OCI-LY1 (cell line): ENCODE results near the gene NFAT5.
"Not testable (repeated sequence)": the region's sequence is repeated elsewhere in the genome, so short reads cannot be mapped to it uniquely, and the experiment has no call there.

Source experiments
- H2AFZ ChIP-seq: fragments of 200-600 bp; sonication (generic), shearing (Covaris generic); 2 replicates; pipeline ENCODE4 v1.6.0; 2014; ENCODE audit warnings: antibody characterized with exemption, mild to moderate bottlenecking, low read length
- H3F3A ChIP-seq: fragments of 200-600 bp; sonication (generic), shearing (Covaris generic); 2 replicates; pipeline ENCODE4 v1.6.0; 2014; ENCODE audit warnings: mild to moderate bottlenecking, antibody characterized with exemption, low read length, moderate library complexity; ENCODE audit not compliant: insufficient read depth
- H3K27ac ChIP-seq: fragments of 200-600 bp; sonication (generic); 2 replicates; pipeline ENCODE4 v1.5.1; 2014; ENCODE audit warnings: low read length, mixed run types, mild to moderate bottlenecking, low read depth; ENCODE audit not compliant: poor library complexity, severe bottlenecking
- H3K27me3 ChIP-seq: fragments of 200-600 bp; sonication (generic); 2 replicates; pipeline ENCODE4 v1.6.0; 2014; ENCODE audit warnings: antibody characterized with exemption, mild to moderate bottlenecking, low read length, moderate library complexity; ENCODE audit not compliant: insufficient read depth
- H3K36me3 ChIP-seq: fragments of 200-600 bp; sonication (generic); 2 replicates; pipeline ENCODE4 v1.6.1; 2014; ENCODE audit warnings: mild to moderate bottlenecking, antibody characterized with exemption, low read length, moderate library complexity, mixed read lengths; ENCODE audit not compliant: insufficient read depth
- H3K4me1 ChIP-seq: fragments of 200-600 bp; sonication (generic); 2 replicates; pipeline ENCODE4 v1.5.1; 2014; ENCODE audit warnings: mild to moderate bottlenecking, low read length, moderate library complexity; ENCODE audit not compliant: insufficient read depth, severe bottlenecking
- H3K4me2 ChIP-seq: fragments of 200-600 bp; sonication (generic), shearing (Covaris generic); 2 replicates; pipeline ENCODE4 v1.6.1; 2014; ENCODE audit warnings: low read length
- H3K4me3 ChIP-seq: fragments of 200-600 bp; sonication (generic); 2 replicates; pipeline ENCODE4 v1.5.1; 2014; ENCODE audit warnings: low read length, low read depth, mild to moderate bottlenecking, mixed read lengths; ENCODE audit not compliant: poor library complexity, severe bottlenecking
- H3K79me2 ChIP-seq: fragments of 200-600 bp; shearing (Covaris generic); 2 replicates; pipeline ENCODE4 v1.6.1; 2016; ENCODE audit warnings: mixed run types, low read length, mixed read lengths; ENCODE audit not compliant: insufficient read depth
- H3K9ac ChIP-seq: fragments of 200-600 bp; sonication (generic), shearing (Covaris generic); 2 replicates; pipeline ENCODE4 v1.6.1; 2014; ENCODE audit warnings: mild to moderate bottlenecking, low read length, mixed read lengths
- H3K9me2 ChIP-seq: fragments of 200-600 bp; sonication (generic), shearing (Covaris generic); 2 replicates; pipeline ENCODE4 v1.6.1; 2014; ENCODE audit warnings: low read depth, mild to moderate bottlenecking, low read length, mixed read lengths
- H3K9me3 ChIP-seq: fragments of 200-600 bp; shearing (Covaris generic); 2 replicates; pipeline ENCODE4 v1.6.1; 2014; ENCODE audit warnings: low read length, mixed read lengths
- H4K20me1 ChIP-seq: fragments of 200-600 bp; sonication (generic), shearing (Covaris generic); 2 replicates; pipeline ENCODE4 v1.6.0; 2016; ENCODE audit warnings: mild to moderate bottlenecking, low read length; ENCODE audit not compliant: insufficient read depth
- CTCF ChIP-seq: fragments of 200-600 bp; sonication (generic), shearing (Covaris generic); IDR thresholded peaks from 2 replicates; pipeline ENCODE4 v1.5.1; 2017; ENCODE audit warnings: mild to moderate bottlenecking, antibody characterized with exemption, low read length, moderate library complexity, mixed read lengths
- EZH2 ChIP-seq: fragments of 200-600 bp; sonication (generic), shearing (Covaris generic); IDR thresholded peaks from 2 replicates; pipeline ENCODE4 v1.8.0; 2017; ENCODE audit warnings: borderline replicate concordance, mixed run types, mild to moderate bottlenecking, antibody characterized with exemption, low read length, moderate library complexity, mixed read lengths

The NFAT5 gene

DNA sequence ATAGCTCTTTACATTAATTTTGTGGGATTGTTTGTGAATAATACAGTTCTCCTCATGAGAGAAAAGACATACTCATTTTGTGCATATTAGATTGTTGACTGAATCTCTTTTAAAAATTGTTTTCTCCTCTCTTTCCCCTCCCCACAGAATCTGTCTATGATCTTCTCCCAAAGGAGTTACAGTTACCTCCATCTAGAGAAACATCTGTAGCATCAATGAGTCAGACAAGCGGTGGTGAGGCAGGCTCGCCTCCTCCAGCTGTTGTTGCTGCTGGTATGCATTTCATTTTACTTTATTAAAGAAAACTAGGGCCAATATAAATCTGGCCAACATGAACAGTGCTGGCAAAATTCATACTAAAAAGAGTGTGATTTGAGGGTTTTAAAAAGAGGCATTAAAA, 60.5 kb downstream of the NFAT5 start:
- H3K9me3 ChIP-seq = no peaks in the 10 kb centered on the region
- no peaks in the 10 kb centered on the region for H4K20me1 ChIP-seq
- H3K36me3 ChIP-seq = peaks cover 17% of the 10 kb centered on the region
- H3K4me3 ChIP-seq = no peak overlapping the region
- H3K27me3 ChIP-seq = no peaks in the 10 kb centered on the region
- no peak overlapping the region for H3K27ac ChIP-seq
- H3K4me1 ChIP-seq = no peaks in the 10 kb centered on the region
- H3K9ac ChIP-seq = no peak overlapping the region
- H2AFZ ChIP-seq = no peak overlapping the region
- H3F3A ChIP-seq = no peaks in the 10 kb centered on the region
- no peak for TF ChIP-seq EZH2
- no peak for TF ChIP-seq CTCF
- no peaks in the 10 kb centered on the region for H3K79me2 ChIP-seq
- no peaks in the 10 kb centered on the region for H3K9me2 ChIP-seq
- no peak overlapping the region for H3K4me2 ChIP-seq

DNA sequence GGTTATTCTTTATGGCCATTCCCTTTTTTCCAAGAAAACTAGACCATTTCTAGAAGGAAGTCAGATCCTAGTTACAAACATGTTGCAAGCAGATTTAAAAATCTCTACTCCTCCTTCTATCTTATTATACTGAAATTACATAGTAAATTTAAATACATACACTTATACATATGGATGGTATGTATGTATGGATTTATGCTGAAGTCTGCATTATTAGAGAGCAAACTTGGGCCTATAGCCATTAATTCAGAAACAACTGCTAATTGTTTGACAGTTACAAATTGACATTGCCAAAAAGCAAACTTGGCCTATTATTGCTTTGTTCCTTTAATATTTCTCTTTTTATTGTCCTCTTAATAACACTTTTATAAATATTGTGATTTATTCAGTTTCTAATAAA, 67.1 kb downstream of the NFAT5 start:
- H3K4me3 ChIP-seq = no peak overlapping the region
- H3K79me2 ChIP-seq = no peaks in the 10 kb centered on the region
- no peak overlapping the region for H3K4me2 ChIP-seq
- no peaks in the 10 kb centered on the region for H3K9me2 ChIP-seq
- H3K36me3 ChIP-seq = peaks cover 50% of the 10 kb centered on the region
- no peaks in the 10 kb centered on the region for H3K27me3 ChIP-seq
- no peak overlapping the region for H3K27ac ChIP-seq
- no peak overlapping the region for H2AFZ ChIP-seq
- TF ChIP-seq EZH2 (no peak), CTCF (no peak)
- H3F3A ChIP-seq = no peaks in the 10 kb centered on the region
- no peaks in the 10 kb centered on the region for H3K4me1 ChIP-seq
- H3K9me3 ChIP-seq = peaks cover 6% of the 10 kb centered on the region; the same call in 1 of the 2 replicates
- H3K9ac ChIP-seq = no peak overlapping the region
- no peaks in the 10 kb centered on the region for H4K20me1 ChIP-seq

GRCh38 chr16:69633375-69633774, 67.6 kb downstream of the NFAT5 start:
- Histone ChIP-seq H3K4me2 (no peak overlapping the region), H3K79me2 (no peaks in the 10 kb centered on the region), H3K9me3 (peaks cover 6% of the 10 kb centered on the region; the same call in 1 of the 2 replicates), H3K27me3 (no peaks in the 10 kb centered on the region), H4K20me1 (no peaks in the 10 kb centered on the region), H3K9ac (no peak overlapping the region), H3K4me3 (no peak overlapping the region), H3K9me2 (no peaks in the 10 kb centered on the region), H2AFZ (no peak overlapping the region), H3K27ac (no peak overlapping the region), H3K4me1 (no peaks in the 10 kb centered on the region), H3F3A (no peaks in the 10 kb centered on the region), H3K36me3 (peaks cover 50% of the 10 kb centered on the region)
- TF ChIP-seq EZH2 = no peak
- no peak for TF ChIP-seq CTCF

- H3K9ac ChIP-seq, H3K27ac ChIP-seq, H4K20me1 ChIP-seq, H3K4me2 ChIP-seq, H3K27me3 ChIP-seq, H3K9me2 ChIP-seq, H3F3A ChIP-seq, H3K4me1 ChIP-seq, H3K4me3 ChIP-seq, H3K9me3 ChIP-seq, H3K79me2 ChIP-seq, H2AFZ ChIP-seq: not testable (repeated sequence)
- peaks cover 37% of the 10 kb centered on the region for H3K36me3 ChIP-seq
Measured at GRCh38 chr16:69636563-69637146, 70.9 kb downstream of the NFAT5 start.

GRCh38 chr16:69637206-69637865, 71.6 kb downstream of the NFAT5 start:
- H3K4me1 ChIP-seq, H4K20me1 ChIP-seq, H3K9ac ChIP-seq, H3K79me2 ChIP-seq, H3F3A ChIP-seq, H3K27ac ChIP-seq, H3K9me2 ChIP-seq, H3K4me2 ChIP-seq, H3K27me3 ChIP-seq, H2AFZ ChIP-seq, H3K9me3 ChIP-seq, H3K4me3 ChIP-seq: not testable (repeated sequence)
- H3K36me3 ChIP-seq = peaks cover 33% of the 10 kb centered on the region
